DMS153 (cell line): ENCODE data around the gene F2RL1.
"Not testable (repeated sequence)": the region's sequence is repeated elsewhere in the genome, so short reads cannot be mapped to it uniquely, and the experiment has no call there.

Experiments used
- DNase-seq: peaks from one replicate; lab custom pipeline; 2025; lab: John Stamatoyannopoulos, UW

Gene F2RL1, protein sequence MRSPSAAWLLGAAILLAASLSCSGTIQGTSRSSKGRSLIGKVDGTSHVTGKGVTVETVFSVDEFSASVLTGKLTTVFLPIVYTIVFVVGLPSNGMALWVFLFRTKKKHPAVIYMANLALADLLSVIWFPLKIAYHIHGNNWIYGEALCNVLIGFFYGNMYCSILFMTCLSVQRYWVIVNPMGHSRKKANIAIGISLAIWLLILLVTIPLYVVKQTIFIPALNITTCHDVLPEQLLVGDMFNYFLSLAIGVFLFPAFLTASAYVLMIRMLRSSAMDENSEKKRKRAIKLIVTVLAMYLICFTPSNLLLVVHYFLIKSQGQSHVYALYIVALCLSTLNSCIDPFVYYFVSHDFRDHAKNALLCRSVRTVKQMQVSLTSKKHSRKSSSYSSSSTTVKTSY

GRCh38 chr5:76818844-76819831, at the start of gene F2RL1:
TSS of gene F2RL1 (plus strand) at chr5:76819030. CDS start at chr5:76819183, 153 bp downstream.
- no peak for DNase-seq

DNA sequence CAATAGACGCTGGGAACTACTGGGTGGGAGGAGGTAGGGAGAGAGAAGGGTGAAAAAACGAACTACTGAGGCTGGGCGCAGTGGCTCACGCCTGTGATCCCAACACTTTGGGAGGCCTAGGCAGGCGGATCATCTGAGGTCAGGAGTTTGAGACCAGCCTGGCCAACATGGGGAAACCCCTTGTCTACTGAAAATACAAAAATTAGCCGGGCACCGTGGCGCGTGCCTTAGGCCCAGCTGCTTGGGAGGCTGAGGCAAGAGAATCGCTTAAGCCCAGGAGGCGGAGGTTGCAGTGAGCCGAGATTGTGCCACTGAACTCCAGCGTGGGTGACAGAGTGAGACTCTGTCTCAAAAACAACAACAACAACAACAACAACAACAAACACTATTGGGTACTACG, 47.8 kb upstream of the F2RL1 start:
- DNase-seq = not testable (repeated sequence)

GRCh38 chr5:76771705-76772405, 47.0 kb upstream of the F2RL1 start:
- DNase-seq = no peak

DNA sequence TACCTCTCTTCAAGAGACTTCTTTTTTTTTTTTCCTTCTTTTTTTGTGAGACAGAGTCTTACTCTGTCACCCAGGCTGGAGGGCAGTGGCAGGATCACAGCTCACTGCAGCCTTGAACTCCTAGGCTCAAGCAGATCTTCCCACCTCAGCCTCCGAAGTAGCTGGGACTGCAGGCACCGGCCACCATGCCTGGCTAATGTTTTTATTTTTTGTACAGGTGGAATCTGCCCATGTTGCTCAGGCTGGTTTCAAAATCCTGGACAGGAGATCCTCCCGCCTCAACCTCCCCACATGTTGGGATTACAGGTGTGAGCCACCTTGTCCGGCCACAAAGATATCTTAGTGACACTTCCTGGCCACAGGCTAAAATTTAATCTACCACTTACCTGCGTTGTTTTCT, 42.9 kb upstream of the F2RL1 start:
- no peak for DNase-seq

GRCh38 chr5:76776391-76776790, 42.4 kb upstream of the F2RL1 start:
- DNase-seq = no peak

- not testable (repeated sequence) for DNase-seq
Observed at GRCh38 chr5:76780616-76781015, 38.2 kb upstream of the F2RL1 start.

- DNase-seq = no peak
Observed at GRCh38 chr5:76781775-76782174, 37.1 kb upstream of the F2RL1 start.

DNA sequence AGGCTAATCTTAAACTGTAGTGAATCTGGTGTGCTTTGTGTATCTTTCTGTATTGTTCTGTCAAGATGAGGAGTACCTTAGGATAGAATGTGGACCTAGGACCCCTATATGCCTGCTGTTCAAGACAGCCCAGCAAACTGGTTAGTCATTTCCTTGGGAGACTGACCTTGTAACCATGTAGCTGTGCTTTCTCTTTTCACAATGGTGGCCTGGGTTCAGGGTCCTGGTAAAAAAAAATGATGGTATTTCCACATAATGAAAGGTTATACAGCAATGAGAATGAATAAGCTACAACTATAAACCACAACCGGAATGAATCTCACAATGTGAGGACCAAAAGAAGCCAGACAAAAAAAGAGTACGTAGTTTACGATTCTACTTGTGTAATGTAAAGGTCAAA, 36.4 kb upstream of the F2RL1 start:
- no peak for DNase-seq

GRCh38 chr5:76787237-76787636, 31.6 kb upstream of the F2RL1 start:
- DNase-seq = no peak

- DNase-seq = no peak
Observed at GRCh38 chr5:76788362-76788761, 30.5 kb upstream of the F2RL1 start.

DNA sequence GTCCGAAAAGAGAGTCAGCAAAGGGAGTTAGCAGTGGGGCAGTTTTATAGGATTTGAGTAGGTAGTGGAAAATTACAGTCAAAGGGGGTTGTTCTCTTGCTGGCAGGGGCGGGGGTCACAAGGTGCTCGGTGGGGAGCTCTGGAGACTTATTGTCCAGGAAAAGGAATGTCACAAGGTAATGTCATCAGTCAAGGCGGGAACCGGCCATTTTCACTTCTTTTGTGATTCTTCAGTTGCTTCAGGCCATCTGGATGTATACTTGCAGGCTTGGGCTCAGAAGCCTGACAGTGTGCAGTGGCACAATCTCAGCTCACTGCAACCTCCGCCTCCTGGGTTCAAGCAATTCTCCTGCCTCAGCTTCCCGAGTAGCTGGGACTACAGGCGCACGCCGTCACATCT, 29.6 kb upstream of the F2RL1 start:
- DNase-seq = not testable (repeated sequence)

DNA sequence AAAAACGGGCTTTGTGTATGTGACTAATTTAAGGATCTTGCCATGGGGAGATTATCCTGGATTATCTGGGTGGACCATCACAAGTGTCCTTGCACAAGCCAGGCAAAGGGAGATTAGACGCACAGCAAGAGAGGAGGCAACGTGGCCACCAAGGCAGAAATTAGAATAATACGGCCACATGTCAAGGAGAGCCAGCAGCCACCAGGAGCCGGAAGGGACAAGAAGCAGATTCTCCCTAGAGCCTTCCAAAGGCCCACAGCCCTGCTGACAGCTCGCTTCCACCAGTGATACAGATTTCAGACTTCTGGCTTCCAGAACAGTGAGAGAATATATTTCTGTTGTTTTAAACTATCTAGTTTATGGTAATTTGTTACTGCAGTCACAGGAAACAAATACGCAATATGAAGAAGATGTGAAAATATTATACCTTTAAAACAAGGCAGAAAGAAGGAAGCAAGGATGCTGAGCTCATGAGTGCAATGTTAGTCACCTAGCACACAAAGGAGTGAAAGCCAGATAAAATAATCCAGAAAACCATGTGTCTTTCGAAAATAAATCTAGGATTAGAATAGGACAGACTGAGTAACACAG, 28.7 kb upstream of the F2RL1 start:
- DNase-seq = no peak

- no peak for DNase-seq
Observed at GRCh38 chr5:76790632-76791290, 28.1 kb upstream of the F2RL1 start.

DNA sequence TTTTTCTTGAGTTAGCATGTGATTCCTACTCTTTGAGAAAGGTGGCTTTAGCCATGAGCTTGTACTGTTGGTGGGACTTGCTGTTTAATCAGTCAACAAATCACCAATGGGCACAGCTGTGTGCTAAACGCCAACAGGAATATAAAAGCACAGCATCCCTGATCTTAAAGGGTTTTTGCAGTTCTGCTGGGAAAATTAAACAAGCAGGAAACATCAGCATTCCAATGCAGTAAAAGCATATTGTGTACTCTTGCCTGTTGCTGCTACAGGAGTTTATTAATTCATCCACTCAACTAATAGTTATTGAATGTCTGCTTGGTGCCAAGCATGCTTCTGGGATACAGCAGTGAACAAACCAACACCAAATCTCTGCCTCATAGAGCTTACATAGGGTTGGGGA, 27.4 kb upstream of the F2RL1 start:
- DNase-seq = no peak

GRCh38 chr5:76794871-76795270, 24.0 kb upstream of the F2RL1 start:
- DNase-seq = no peak

DNA sequence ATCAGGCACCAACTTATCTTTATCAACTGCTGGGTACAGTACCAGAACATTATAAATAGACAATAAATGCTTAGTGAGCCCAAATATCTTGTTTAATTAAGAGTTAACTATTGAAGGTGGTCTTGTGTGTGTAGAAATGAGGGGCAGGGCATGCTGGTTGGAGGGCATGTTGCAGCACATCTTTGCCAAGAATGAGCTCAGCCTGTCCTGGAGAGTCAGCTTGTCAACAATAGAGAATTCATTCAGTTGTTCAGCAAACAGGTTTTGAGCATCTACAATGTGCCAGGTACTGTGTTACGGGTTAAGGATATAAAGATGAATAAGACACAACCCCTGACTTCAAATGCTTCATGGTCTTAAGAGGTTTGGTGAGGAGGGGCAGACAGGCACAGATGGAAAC, 19.2 kb upstream of the F2RL1 start:
- no peak for DNase-seq

DNA sequence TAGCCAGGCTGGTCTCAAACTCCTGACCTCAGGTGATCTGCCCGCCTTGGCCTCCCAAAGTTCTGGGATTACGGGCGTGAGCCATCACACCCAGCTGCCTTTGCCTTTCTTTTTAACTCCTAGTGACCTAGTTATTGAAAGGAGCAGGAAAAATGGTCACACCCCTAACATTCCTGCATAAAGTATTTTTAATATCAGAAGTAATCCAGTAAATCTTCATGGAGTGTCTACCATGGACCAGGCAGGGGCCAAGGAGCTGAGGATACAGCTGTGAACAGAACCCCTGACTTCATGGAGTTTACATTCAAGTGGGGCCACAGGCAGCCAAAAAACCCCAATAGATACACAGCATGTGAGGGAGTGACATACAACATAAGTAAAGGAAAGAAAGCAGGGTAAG, 18.3 kb upstream of the F2RL1 start:
- no peak for DNase-seq

DNA sequence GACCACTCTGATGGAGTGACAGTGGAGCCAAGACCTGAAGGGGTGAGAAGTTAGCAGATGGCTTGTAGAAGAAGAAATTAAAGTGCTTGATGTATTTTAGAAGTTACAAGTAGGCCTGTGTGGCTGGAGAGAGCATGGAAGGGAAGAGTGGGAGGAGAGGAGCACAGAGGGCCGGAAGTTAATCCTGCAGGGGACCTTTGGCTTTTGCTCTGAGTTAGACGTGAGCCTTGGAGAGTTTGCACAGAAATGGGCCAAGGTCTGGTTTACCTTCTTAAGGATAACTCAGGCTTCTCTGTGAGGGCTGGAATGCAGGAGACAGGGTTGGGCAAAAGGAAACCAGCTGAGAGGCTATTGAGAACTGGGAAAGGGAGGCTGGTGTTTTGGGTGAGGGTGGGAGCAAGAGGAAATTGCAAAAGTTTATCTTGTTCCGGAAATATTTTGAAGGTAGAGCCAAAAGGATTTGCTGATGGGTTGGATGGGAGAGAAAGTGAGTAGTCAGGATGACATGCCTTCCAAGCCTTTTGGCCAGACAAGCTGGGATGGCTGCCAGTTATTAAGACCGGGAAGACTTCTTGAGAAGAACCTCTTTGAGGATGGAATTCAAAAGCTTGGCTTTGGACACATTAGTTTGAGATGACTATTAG, 17.5 kb upstream of the F2RL1 start:
- no peak for DNase-seq

DNA sequence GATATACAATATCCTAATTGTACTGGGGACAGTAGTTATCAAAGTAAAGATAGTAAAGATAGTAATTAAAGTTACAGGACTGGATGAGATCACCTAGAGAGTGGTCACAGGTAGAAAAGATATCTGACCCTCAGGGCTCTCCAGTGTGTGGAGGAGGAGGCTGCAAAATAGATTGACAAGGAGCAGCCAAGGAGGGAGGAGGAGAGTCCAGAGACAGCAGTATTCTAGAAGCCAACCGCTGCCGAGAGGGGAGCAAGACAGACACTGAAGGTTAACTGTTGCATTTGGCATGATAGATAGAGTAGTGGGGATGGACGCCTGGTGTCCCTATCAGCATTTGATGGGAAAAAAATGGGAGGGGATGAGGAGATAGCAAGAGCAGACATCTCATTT, 17.0 kb upstream of the F2RL1 start:
- no peak for DNase-seq

DNA sequence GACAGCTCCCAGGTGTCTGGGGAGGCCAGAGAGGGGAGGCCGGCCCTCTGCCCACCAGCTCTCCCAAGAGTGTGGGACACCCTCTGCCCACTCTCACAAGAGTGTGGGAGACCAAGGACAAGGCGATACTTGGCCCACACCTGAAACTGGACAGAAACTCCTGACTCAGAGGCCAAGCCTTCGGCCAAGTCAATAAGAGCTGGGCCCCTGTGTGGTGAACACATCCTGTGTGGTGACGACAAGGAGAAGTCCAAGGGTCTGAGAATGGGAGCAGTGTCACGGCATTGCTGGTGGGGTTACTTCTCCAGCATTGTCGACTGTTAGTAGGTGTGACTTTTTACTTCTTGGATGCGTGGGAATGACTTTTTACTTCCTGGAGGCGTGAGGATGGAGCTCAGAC, 14.6 kb upstream of the F2RL1 start:
- DNase-seq = no peak
